Measurements from ENCODE around the gene ZMPSTE24. TPM values are rescaled to one million over a fixed set of nuclear protein-coding genes. Genes with fewer than 3 reads are reported as not detected.

The ZMPSTE24 gene
- polyA plus RNA-seq, 1 donor from 2014 or later = 22.9 TPM

DNA sequence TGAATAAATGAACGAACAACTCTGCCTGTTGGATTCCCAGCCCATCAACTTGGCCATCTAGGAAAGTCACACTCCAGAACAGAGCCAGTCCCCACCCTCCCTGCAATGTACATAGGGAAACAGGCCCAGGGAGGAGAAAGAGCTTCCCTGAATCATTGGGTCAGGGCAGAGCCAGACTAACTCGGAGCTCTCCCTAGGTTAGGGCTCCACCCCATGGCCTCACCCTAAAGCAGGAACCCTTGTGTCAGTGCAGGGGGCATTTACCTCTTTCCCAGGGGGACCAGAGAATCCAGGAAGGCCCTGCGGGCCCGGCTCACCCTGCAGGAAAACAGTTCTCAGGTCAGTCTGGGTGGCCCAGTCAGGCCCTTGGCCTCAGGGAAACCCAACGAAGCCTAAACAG, 47.4 kb downstream of the ZMPSTE24 start:
- Mint-ChIP-seq H3K27ac (no peak overlapping the region), H3K4me1 (peaks cover 0 to 1% (median 0%) of the 10 kb centered on the region in 3 donors), H3K36me3 (peaks cover 3% of the 10 kb centered on the region), H3K27me3 (no peaks in the 10 kb centered on the region), H3K4me3 (no peak overlapping the region), H3K9me3 (no peaks in the 10 kb centered on the region)

- Mint-ChIP-seq H3K27me3 (no peaks in the 10 kb centered on the region), H3K36me3 (peaks cover 3% of the 10 kb centered on the region), H3K4me3 (no peak overlapping the region), H3K27ac (no peak overlapping the region), H3K4me1 (peaks cover 0 to 4% (median 2%) of the 10 kb centered on the region in 3 donors), H3K9me3 (no peaks in the 10 kb centered on the region)
Measured at GRCh38 chr1:40305871-40306270, 47.8 kb downstream of the ZMPSTE24 start.

DNA sequence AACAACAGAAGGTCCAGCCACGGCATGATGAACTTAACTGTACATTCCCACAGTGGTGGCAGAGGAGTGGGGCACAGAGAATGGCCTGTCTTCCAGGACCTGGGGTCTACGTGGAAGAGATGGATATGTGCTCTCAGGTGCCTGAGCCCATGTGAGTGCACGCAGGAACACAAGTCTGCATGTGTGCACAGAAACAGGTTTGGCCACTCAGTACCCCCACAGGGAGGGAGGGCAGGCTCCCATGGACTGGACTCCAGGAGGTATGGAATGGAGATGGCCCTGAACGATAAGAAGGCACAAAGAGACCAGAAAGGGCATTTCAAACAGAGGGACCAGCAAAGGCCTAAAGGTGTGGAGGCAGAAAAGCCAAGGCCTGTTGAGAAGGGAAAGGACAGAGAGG, 48.3 kb downstream of the ZMPSTE24 start:
- H3K36me3 Mint-ChIP-seq = peaks cover 1% of the 10 kb centered on the region
- H3K27ac Mint-ChIP-seq = no peak overlapping the region
- H3K4me3 Mint-ChIP-seq = no peak overlapping the region
- H3K4me1 Mint-ChIP-seq = peaks cover 0 to 4% (median 2%) of the 10 kb centered on the region in 3 donors
- no peaks in the 10 kb centered on the region for H3K9me3 Mint-ChIP-seq
- no peaks in the 10 kb centered on the region for H3K27me3 Mint-ChIP-seq

- no peak overlapping the region for H3K27ac Mint-ChIP-seq
- H3K27me3 Mint-ChIP-seq = no peaks in the 10 kb centered on the region
- H3K4me1 Mint-ChIP-seq = peaks cover under 1 to 4% (median 2%) of the 10 kb centered on the region in 3 donors
- H3K36me3 Mint-ChIP-seq = peaks cover 1% of the 10 kb centered on the region
- H3K4me3 Mint-ChIP-seq = no peak overlapping the region
- H3K9me3 Mint-ChIP-seq = no peaks in the 10 kb centered on the region
Measured at GRCh38 chr1:40307186-40307585, 49.1 kb downstream of the ZMPSTE24 start.

DNA sequence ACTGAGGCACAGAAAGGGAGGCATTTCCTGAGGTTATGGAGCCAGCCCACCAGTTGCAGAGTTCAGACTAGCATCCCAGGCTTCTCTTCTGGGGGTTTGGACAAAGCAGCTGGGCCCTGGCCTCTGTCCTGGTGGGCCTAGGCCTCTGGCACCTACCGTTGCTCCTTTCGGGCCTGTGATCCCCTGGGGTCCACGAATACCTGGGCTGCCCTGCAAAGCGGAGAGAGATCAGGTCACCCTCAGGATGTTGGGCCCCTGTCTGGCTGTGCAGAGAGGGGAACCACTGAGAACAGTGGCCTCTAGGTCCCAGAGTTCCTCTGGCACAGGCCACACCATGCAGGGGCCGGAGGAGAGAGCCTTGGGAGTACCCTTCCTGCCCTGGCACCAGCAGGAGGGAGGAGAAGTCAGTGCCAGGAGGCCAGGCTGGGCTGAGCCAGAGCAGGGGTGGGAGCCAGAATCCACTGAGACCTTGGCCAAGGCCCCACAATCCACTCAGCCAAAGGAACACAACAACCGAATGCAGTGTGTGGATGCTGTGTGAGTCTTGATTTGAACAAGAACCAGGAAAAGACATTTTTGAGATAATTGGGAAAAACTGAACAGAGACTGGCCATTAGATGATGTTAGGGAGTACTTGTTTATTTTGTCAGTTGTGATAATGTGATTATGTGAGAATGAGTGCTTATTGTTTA, 50.1 kb downstream of the ZMPSTE24 start:
- Mint-ChIP-seq H3K4me3 (no peak overlapping the region), H3K4me1 (peaks cover 9 to 11% (median 11%) of the 10 kb centered on the region in 3 donors), H3K27ac (no peak overlapping the region), H3K36me3 (peaks cover 1% of the 10 kb centered on the region), H3K9me3 (no peaks in the 10 kb centered on the region), H3K27me3 (no peaks in the 10 kb centered on the region)

DNA sequence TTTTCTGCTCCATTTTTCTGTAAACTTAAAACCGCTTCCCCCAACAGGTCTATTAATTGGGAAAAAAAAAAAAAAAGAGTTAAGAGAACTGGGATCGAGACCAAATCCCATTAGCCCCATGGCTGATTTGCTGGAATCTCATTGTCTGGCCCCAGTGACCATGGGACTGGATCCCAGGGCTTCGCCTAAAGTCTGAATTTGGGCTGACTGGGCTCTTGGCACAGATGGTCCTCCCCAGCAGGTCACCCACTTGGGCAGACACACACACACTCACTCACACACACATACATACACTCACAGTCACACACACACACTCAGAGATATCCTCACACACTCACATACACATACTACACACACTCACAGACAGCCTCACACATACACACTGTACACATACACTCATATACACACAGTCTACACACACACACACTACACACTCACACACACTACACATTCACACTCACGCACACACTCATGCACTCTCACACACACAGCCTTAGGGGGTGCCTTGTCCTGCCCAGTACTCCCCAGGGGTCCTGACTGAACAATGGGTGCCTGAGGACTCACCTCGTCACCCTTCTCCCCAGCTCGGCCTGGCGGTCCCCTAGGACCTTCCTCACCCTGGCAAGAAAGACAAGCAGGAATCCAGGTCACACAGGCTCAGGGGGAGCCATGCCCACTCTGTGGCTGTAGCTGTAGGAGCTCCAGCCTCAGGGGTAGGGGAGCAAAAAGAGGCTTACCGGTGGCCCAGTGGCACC, 51.5 kb downstream of the ZMPSTE24 start:
- H3K27me3 Mint-ChIP-seq = peaks cover 3% of the 10 kb centered on the region
- H3K4me1 Mint-ChIP-seq = peaks cover 23 to 24% (median 23%) of the 10 kb centered on the region in 3 donors
- no peaks in the 10 kb centered on the region for H3K9me3 Mint-ChIP-seq
- no peak overlapping the region for H3K4me3 Mint-ChIP-seq
- no peak overlapping the region for H3K27ac Mint-ChIP-seq
- H3K36me3 Mint-ChIP-seq = no peaks in the 10 kb centered on the region

- no peaks in the 10 kb centered on the region for H3K9me3 Mint-ChIP-seq
- no peak overlapping the region for H3K4me3 Mint-ChIP-seq
- peaks cover 24 to 27% (median 26%) of the 10 kb centered on the region in 3 donors for H3K4me1 Mint-ChIP-seq
- no peak overlapping the region for H3K27ac Mint-ChIP-seq
- no peaks in the 10 kb centered on the region for H3K36me3 Mint-ChIP-seq
- H3K27me3 Mint-ChIP-seq = peaks cover 3% of the 10 kb centered on the region
Measured at GRCh38 chr1:40310129-40310461, 52.1 kb downstream of the ZMPSTE24 start.

- Mint-ChIP-seq H3K27ac (peak overlapping the region in 1 of 3 donors; percentile 21), H3K9me3 (no peaks in the 10 kb centered on the region), H3K27me3 (peaks cover 4% of the 10 kb centered on the region), H3K4me1 (peaks cover 26 to 36% (median 28%) of the 10 kb centered on the region in 3 donors), H3K36me3 (no peaks in the 10 kb centered on the region), H3K4me3 (peak overlapping the region in 1 of 4 donors; percentile 18)
Measured at GRCh38 chr1:40310983-40311642, 53.1 kb downstream of the ZMPSTE24 start.

DNA sequence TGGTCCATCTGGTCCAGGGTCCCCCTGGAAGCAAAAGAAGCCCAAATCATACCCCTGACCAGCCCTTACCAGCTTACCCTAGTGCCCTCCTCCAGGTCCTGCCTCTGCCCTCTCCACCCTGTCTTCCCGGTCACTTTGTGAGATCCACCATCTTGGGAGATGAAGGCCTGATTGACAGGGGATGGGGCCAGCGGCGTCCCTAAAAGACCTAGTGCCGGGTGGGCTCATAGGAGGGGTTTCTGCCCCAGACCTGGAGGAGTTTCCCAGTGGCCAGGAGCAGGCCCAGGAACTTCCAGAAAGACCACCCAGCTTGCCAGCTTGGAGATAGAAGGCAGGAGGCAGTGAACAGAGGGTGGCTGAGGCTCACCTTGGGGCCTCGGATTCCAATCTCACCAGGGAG, 53.7 kb downstream of the ZMPSTE24 start:
- no peak overlapping the region for H3K27ac Mint-ChIP-seq
- H3K4me3 Mint-ChIP-seq = peak overlapping the region in 2 of 4 donors; percentile 21 to 85
- H3K27me3 Mint-ChIP-seq = peaks cover 4% of the 10 kb centered on the region
- H3K9me3 Mint-ChIP-seq = no peaks in the 10 kb centered on the region
- no peaks in the 10 kb centered on the region for H3K36me3 Mint-ChIP-seq
- peaks cover 26 to 38% (median 28%) of the 10 kb centered on the region in 3 donors for H3K4me1 Mint-ChIP-seq

GRCh38 chr1:40312238-40313205, 54.5 kb downstream of the ZMPSTE24 start:
- peak overlapping the region in 3 of 4 donors; percentile 46 to 86 (median 85) for H3K4me3 Mint-ChIP-seq
- no peaks in the 10 kb centered on the region for H3K9me3 Mint-ChIP-seq
- peaks cover 6% of the 10 kb centered on the region for H3K27me3 Mint-ChIP-seq
- H3K4me1 Mint-ChIP-seq = peaks cover 28 to 38% (median 30%) of the 10 kb centered on the region in 3 donors
- peak overlapping the region in 1 of 3 donors; percentile 23 for H3K27ac Mint-ChIP-seq
- no peaks in the 10 kb centered on the region for H3K36me3 Mint-ChIP-seq

DNA sequence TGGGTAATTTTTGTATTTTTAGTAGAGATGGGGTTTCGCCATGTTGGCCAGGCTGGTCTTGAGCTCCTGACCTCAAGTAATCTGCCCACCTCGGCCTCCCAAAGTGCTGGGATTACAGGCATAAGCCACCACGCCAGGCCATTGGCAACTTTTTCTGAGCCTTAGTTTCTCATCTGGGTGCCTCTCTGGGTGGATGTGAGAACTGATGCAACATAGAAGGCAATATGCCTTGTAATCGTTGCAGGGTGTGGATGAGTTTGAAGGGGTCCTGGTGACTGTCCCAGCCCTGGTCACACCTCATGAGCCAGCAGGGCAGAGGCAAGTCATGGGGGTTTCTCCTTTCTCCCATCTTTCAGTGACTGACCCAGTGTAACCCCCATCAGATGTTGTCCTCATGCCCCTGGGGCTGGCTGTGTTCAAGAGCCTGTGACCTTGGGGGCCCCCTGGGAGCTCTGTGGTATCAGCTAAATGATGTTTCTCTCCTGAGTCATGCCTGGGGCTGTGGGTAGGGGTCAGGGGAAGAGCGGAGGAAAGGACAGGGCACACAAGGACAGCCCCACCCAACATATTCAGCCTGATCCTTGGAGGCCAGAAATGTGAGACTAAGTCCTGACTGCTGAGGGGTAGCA, 55.4 kb downstream of the ZMPSTE24 start:
- peak overlapping the region in 3 of 4 donors; percentile 18 to 86 (median 85) for H3K4me3 Mint-ChIP-seq
- no peaks in the 10 kb centered on the region for H3K36me3 Mint-ChIP-seq
- H3K9me3 Mint-ChIP-seq = no peaks in the 10 kb centered on the region
- peaks cover 30 to 42% (median 33%) of the 10 kb centered on the region in 3 donors for H3K4me1 Mint-ChIP-seq
- peaks cover 11% of the 10 kb centered on the region for H3K27me3 Mint-ChIP-seq
- H3K27ac Mint-ChIP-seq = peak overlapping the region; percentile 16 to 71 (median 39)

DNA sequence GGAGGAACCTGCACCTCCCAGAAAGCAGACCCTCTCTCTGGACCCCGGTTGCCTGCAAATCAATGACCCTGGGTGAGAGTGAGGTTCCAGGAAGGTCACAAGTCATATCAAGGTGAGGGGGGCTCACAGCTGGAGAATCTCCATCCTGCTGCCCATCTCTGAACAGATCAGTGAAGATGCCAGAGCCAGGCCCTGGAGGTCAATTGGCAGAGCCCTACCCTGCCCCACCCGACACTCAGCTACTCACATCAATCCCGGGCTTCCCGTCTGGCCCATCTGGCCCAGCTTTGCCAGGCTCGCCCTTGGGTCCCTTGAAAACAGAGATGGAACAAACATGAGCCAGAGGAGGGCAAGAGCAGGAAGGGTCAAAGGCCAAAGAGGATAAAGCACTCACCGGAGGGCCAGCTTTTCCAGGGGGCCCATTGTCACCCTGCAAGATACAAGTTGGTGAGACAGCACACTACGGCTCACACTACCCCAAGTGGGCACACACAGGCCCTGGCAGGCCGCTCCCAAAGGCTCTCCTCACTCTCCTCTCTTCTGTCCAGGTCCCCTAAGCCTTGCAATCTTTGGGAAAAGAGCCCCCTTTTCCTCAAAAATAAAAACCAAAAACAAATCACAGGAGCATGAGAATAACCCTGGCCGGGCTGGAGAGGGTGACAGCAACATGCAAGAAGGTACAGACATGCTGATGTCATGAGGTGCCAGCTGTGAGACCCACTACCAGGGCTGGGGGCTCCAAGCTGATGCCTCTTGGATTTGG, 56.1 kb downstream of the ZMPSTE24 start:
- Mint-ChIP-seq H3K36me3 (no peaks in the 10 kb centered on the region), H3K9me3 (no peaks in the 10 kb centered on the region), H3K4me1 (peaks cover 31 to 42% (median 33%) of the 10 kb centered on the region in 3 donors), H3K27ac (peak overlapping the region in 2 of 3 donors; percentile 74 to 90), H3K4me3 (peak overlapping the region in 3 of 4 donors; percentile 74 to 93 (median 86)), H3K27me3 (peaks cover 11% of the 10 kb centered on the region)

DNA sequence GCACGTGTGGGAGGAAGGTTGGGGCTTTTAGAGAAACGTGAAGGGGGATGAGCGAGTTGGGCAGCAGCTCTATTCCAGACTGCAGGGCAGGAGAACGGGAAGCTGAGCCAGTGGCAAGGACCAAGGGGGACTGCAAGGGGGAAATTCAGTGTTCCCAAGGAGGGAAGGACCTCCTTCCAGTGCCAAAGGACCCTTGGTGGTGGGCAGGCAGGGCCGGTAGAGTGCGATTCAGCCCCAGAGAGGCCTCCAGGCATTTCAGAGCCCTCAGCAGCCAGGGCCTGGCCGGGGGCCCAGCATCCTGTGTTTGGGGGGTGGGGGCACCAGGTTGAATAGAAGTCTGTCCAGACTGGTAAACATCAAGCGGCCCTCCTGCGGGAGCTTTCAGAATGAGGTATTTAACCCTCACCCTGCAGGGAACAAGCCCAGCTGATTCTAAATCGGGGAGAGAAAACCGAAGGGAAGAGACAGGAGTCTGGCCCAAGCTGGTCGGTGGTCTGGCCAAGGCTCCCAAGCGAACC, 56.7 kb downstream of the ZMPSTE24 start:
- peak overlapping the region; percentile 74 to 92 (median 90) for H3K27ac Mint-ChIP-seq
- H3K4me3 Mint-ChIP-seq = peak overlapping the region; percentile 74 to 95 (median 88)
- peaks cover 11% of the 10 kb centered on the region for H3K27me3 Mint-ChIP-seq
- H3K4me1 Mint-ChIP-seq = peaks cover 31 to 42% (median 33%) of the 10 kb centered on the region in 3 donors
- no peaks in the 10 kb centered on the region for H3K36me3 Mint-ChIP-seq
- H3K9me3 Mint-ChIP-seq = no peaks in the 10 kb centered on the region

Measured in IgD-negative memory B cell (primary cell).